ENCODE data around the gene NACC1.
A peak's percentile ranks its signal among the peaks of the same experiment; 100 is the strongest.

GRCh38 chr19:13104360-13104847 lies 13.7 kb upstream of the NACC1 start:
- TF ChIP-seq CTCF (conservative IDR thresholded peaks at IDR 0.05; ENCODE audit: low read depth, low read length) = peak; percentile 81
- TF ChIP-seq EZH2 (IDR thresholded peaks at IDR 0.05; ENCODE audit: borderline replicate concordance, low read depth, low read length, poor library complexity, severe bottlenecking) = no peak

Measured in A673 (cell line).